WTC11 (cell line): ENCODE measurements around the gene NDUFS7.

ENCODE experiments used
- KAT7 ChIP-seq: sonication (generic); formaldehyde crosslinking; IDR thresholded peaks from 2 replicates; pipeline ENCODE4 v1.8.1; 2023; ENCODE audit warnings: missing genetic modification reagents, mild to moderate bottlenecking, borderline replicate concordance
- NFE2L1 ChIP-seq: sonication (generic); formaldehyde crosslinking; IDR thresholded peaks from 2 replicates; pipeline ENCODE4 v1.8.1; 2023; ENCODE audit warnings: missing genetic modification reagents
- TF ChIP-seq, protein P1 (sequence below): fragments of 200-600 bp; IDR thresholded peaks from 2 replicates; pipeline ENCODE4 v1.8.0; 2022; ENCODE audit warnings: antibody characterized with exemption

DNA sequence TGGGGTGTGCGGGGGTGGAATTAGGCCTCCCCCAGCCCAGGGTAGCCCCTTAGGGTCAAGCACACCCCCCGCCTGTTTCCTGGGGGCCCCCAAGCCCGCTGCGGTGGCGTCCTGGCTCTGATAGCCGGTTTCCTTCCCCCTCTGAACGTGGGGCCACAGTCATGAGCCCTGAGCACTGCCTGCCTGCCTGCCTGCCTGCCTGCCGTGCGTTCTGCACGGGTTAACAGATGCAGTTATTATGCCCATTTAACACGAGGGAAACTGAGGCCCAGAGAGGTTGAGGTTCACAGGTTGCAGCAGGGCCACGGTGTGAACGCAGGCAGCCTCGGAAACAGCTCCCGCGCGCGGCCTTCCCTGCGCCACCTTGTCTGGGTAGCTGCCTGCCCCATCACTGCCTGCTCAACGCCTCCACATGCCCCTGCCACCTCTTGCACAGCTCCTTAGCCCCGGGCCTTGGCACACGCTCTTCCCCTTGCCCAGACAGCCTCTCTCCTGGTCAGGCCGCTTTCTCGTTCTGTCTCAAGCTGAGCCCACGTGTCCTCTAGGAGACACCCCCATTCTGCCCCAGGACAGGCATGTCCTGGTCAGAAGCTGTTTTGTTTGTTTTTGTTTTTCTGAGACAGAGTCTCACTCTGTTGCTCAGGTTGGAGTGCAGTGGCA lies 18.8 kb downstream of the NDUFS7 start:
- TF ChIP-seq KAT7 (no peak), NFE2L1 (CRISPR knock-in tag) (no peak)
- TF ChIP-seq, protein P1, sequence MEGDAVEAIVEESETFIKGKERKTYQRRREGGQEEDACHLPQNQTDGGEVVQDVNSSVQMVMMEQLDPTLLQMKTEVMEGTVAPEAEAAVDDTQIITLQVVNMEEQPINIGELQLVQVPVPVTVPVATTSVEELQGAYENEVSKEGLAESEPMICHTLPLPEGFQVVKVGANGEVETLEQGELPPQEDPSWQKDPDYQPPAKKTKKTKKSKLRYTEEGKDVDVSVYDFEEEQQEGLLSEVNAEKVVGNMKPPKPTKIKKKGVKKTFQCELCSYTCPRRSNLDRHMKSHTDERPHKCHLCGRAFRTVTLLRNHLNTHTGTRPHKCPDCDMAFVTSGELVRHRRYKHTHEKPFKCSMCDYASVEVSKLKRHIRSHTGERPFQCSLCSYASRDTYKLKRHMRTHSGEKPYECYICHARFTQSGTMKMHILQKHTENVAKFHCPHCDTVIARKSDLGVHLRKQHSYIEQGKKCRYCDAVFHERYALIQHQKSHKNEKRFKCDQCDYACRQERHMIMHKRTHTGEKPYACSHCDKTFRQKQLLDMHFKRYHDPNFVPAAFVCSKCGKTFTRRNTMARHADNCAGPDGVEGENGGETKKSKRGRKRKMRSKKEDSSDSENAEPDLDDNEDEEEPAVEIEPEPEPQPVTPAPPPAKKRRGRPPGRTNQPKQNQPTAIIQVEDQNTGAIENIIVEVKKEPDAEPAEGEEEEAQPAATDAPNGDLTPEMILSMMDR: no peak
